ENCODE data around the gene CHST15. TPM values are rescaled to one million over a fixed set of nuclear protein-coding genes. Genes with fewer than 3 reads are reported as not detected.

The CHST15 gene
- total and polyA plus RNA-seq, 2 of the 8 experiments (the other 6 are each of a cell fraction or from before 2014, with no cell fraction given) = 8.8 to 9.1 TPM

- TF ChIP-seq, protein P1, sequence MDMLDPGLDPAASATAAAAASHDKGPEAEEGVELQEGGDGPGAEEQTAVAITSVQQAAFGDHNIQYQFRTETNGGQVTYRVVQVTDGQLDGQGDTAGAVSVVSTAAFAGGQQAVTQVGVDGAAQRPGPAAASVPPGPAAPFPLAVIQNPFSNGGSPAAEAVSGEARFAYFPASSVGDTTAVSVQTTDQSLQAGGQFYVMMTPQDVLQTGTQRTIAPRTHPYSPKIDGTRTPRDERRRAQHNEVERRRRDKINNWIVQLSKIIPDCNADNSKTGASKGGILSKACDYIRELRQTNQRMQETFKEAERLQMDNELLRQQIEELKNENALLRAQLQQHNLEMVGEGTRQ (IDR thresholded peaks at IDR 0.05; ENCODE audit: low read length) = no peak
Observed at GRCh38 chr10:124117511-124117785, 24.1 kb upstream of the CHST15 start (continued).
